GM10266 (cell line): Measurements from ENCODE around the gene PSMA2.
A peak's percentile ranks its signal among the peaks of the same experiment; 100 is the strongest.
"Not testable (repeated sequence)": the region's sequence is repeated elsewhere in the genome, so short reads cannot be mapped to it uniquely, and the experiment has no call there.

Source experiments
- DNase-seq: peaks from one replicate; pipeline ENCODE4 v3.0.0; 2012; ENCODE audit errors: extremely low spot score
- TF ChIP-seq, protein P1 (sequence below): IDR thresholded peaks from 2 replicates; pipeline ENCODE4 v1.5.1; 2012; ENCODE audit warnings: mild to moderate bottlenecking, low read depth; ENCODE audit not compliant: control insufficient read depth, insufficient read depth; ENCODE audit errors: missing control alignments

PSMA2 gene

DNA sequence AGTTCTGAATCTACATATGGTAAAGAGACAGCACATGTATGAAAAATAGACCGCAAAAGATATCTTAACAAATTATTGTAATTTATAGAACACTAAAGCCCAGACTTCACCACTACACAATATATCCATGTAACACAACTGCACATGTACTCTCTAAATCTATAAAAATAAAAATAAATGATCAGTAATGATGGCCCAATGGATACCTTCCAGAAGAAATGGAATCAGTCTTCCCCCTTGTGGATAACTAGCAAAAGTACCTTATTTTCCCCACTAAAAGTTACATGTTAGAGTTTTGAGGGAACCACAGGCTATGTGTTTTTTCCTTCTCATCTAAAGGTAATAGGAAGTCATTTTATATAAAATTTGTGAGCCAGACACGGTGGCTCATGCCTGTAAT, 45.8 kb downstream of the PSMA2 start:
- DNase-seq = no peak
- TF ChIP-seq, protein P1, sequence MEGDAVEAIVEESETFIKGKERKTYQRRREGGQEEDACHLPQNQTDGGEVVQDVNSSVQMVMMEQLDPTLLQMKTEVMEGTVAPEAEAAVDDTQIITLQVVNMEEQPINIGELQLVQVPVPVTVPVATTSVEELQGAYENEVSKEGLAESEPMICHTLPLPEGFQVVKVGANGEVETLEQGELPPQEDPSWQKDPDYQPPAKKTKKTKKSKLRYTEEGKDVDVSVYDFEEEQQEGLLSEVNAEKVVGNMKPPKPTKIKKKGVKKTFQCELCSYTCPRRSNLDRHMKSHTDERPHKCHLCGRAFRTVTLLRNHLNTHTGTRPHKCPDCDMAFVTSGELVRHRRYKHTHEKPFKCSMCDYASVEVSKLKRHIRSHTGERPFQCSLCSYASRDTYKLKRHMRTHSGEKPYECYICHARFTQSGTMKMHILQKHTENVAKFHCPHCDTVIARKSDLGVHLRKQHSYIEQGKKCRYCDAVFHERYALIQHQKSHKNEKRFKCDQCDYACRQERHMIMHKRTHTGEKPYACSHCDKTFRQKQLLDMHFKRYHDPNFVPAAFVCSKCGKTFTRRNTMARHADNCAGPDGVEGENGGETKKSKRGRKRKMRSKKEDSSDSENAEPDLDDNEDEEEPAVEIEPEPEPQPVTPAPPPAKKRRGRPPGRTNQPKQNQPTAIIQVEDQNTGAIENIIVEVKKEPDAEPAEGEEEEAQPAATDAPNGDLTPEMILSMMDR = peak; percentile 30

DNA sequence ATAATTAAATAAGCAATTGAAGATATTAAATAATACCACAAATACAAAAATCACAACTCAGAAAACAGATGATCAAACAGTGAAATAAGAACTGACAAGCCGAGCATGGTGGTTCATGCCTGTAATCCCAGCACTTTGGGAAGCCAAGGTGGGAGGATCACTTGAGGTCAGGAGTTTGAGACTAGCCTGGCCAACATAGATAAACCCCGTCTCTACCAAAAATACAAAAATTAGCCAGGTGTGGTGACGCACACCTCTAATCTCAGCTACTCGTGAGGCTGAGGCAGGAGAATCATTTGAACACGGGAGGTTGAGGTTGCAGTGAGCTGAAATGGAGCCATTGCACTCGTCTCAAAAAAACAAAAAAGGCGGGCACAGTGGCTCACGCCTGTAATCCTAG, 46.8 kb downstream of the PSMA2 start:
- DNase-seq = not testable (repeated sequence)

DNA sequence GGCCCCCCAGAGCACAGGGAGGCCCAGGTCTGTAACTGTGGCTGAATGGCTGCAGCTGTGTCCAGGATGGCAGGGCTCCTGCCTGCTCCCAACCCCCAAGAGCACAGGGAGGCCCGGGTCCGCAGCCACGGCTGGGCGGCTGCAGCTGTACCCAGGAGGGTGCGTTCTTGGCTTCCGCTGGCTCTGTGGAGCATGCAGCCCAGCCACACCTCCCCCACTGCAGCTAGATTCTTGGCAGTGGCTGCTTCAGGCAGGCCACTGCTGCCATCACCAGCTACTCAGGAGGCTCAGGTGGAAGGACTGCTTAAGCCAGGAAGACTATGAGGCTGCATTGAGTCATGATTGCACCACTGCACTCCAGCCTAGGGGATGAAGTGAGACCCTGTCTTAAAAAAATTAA, 48.0 kb downstream of the PSMA2 start:
- DNase-seq = no peak
- TF ChIP-seq, protein P1 = no peak

DNA sequence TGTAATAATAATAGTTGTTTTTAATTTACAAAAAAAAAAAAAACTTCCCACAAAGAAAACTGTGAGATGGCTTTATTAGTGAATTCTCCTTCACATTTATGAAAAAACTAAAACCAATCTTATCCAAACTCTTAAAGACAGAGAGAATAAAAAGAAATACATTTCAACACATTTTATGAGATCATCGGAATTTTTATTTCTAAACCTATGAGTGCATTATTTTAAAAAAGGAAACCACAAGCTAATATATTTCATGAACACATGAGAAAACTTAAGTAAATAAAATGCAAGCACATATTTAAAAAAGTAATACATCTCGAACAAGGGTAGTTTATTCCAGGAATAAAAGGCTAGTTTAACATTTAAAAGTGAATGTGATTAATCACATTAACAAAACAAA, 51.6 kb downstream of the PSMA2 start:
- TF ChIP-seq, protein P1 = no peak
- DNase-seq = no peak

DNA sequence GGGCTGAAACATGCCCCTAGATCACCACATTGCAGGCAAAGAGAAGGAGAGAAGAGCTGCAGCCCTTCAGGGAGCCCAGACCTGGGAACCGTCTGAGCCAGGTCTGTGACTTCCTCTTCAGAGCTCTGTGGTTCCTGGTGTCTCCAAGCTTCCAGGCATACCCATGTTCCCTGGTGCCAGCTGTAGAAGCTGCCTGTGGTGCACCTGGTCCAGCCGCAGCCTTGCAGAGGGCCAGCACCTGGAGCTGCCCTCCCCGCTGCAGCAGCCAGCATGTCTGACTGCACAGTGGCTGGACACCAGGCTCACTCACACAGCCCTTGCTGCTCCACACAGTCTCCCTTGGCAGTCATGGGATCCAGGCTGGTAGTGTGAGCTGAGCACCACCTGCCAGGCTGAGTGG, 53.7 kb downstream of the PSMA2 start:
- TF ChIP-seq, protein P1 = no peak
- DNase-seq = no peak

DNA sequence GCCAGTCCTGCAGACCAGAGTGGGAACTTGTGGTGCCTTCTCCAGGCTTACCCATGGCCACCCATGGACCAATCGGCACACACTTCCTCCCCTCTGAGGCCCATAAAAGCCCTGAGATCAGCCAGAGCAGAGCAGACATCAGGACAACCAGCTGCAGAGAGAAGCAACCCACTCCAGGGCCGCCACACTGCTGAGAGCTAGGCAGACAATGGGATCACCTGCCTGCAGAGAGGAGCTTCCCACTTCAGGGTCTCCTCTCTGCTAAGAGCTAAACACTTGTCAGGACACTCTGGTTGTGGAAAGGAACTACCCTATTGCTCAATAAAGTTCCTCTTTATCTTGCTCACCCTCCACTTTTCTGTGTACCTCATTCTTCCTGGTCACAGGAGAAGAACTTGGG, 54.1 kb downstream of the PSMA2 start:
- DNase-seq = no peak
- TF ChIP-seq, protein P1 = no peak

DNA sequence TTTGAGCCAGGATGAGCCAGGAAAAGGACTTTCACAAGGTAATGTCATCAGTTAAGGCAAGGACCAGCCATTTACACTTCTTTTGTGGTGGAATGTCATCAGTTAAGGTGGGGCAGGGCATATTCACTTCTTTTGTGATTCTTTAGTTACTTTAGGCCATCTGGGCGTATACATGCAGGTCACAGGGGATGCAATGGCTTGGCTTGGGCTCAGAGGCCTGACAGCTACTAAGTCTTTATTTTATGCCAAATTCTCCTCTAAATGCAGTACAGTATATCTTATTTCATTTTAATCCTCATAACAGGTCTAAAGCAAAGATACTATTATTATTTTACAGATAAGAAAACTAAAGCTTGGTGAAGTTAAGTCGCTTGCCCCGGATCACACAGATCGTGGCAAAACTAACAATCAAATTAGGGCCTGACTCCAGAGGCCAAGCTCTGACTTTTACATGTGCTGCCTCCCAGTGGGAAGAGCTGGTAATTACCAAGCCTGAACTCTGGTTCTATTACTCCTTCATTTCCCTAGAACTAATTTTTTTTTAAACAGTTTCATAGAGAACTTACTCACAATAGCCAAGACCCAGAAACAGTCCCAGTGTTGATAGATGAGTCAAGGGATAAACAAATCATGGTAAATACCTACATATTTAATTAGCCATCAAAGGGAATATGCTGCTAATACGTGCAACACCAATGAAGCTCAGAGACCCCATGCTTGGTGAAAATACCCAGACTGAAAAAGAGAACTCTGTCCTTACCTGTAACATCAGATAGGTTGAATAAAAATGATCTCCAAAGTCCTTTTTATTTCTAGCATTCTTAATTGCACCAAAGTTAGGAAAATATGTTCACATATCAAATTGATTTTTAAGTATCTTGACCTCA, 55.5 kb downstream of the PSMA2 start:
- peak; percentile 55 for DNase-seq
- TF ChIP-seq, protein P1 = peak; percentile 79
